Suprapubic skin (tissue), 4 donors: ENCODE measurements around the gene TOR4A. TPM values are rescaled to one million over a fixed set of nuclear protein-coding genes. Genes with fewer than 3 reads are reported as not detected.

Source experiments
- DNase-seq, 2 donors: peaks; one replicate each; pipeline ENCODE4 v3.0.0-alpha.2; 2019; ENCODE audit warnings: low spot score in 2 of 2
- H3K27ac ChIP-seq: fragments of 200-600 bp; sonication (generic); one replicate; pipeline ENCODE4 v1.5.1; 2019
- H3K27me3 ChIP-seq: fragments of 200-600 bp; sonication (generic); one replicate; pipeline ENCODE4 v1.5.1; 2019
- H3K36me3 ChIP-seq: fragments of 200-600 bp; sonication (generic); one replicate; pipeline ENCODE4 v1.5.1; 2019
- H3K4me1 ChIP-seq: fragments of 200-600 bp; sonication (generic); one replicate; pipeline ENCODE4 v1.5.1; 2019
- H3K4me3 ChIP-seq: fragments of 200-600 bp; sonication (generic); one replicate; pipeline ENCODE4 v1.5.1; 2019; ENCODE audit warnings: mild to moderate bottlenecking
- H3K9me3 ChIP-seq: fragments of 200-600 bp; sonication (generic); one replicate; pipeline ENCODE4 v1.5.1; 2019
- CTCF ChIP-seq, 2 donors: fragments of 200-600 bp in 1 of 2; fragments of 450-650 bp in 1 of 2; sonication (generic) in 1 of 2; IDR thresholded peaks; one replicate each; pipeline ENCODE4 v1.5.1; 2016 to 2019; ENCODE audit warnings: antibody characterized with exemption in 2 of 2, mild to moderate bottlenecking in 1 of 2, moderate library complexity in 1 of 2
- EP300 ChIP-seq: sonication (generic); formaldehyde crosslinking; IDR thresholded peaks from one replicate; pipeline ENCODE4 v1.6.1; 2017; ENCODE audit warnings: antibody characterized with exemption
- POLR2A ChIP-seq, 2 donors: fragments of 450-650 bp; IDR thresholded peaks; one replicate each; pipeline ENCODE4 v1.6.1; 2017; ENCODE audit warnings: antibody characterized with exemption in 2 of 2, mild to moderate bottlenecking in 2 of 2, moderate library complexity in 2 of 2
- POLR2AphosphoS5 ChIP-seq, 3 donors: sonication (generic); formaldehyde crosslinking; IDR thresholded peaks; one replicate each; pipeline ENCODE4 v1.6.1; 2017; ENCODE audit warnings: antibody characterized with exemption in 3 of 3
- WGBS: methylation state at CpG from one replicate; pipeline ENCODE4 v1.1.5; 2018; 5-methylcytosine and 5-hydroxymethylcytosine counted together
- total RNA-seq, 4 donors: library from RNA; depleted of rRNA; stranded (reverse); fragments of >200 nt; gene quantifications; one replicate each; pipeline ENCODE4 v1.1.0, GENCODE V29; 2016

TOR4A gene
- total RNA-seq, 4 donors from 2014 or later, result 3.5 to 9.2 (median 4.4) TPM

DNA sequence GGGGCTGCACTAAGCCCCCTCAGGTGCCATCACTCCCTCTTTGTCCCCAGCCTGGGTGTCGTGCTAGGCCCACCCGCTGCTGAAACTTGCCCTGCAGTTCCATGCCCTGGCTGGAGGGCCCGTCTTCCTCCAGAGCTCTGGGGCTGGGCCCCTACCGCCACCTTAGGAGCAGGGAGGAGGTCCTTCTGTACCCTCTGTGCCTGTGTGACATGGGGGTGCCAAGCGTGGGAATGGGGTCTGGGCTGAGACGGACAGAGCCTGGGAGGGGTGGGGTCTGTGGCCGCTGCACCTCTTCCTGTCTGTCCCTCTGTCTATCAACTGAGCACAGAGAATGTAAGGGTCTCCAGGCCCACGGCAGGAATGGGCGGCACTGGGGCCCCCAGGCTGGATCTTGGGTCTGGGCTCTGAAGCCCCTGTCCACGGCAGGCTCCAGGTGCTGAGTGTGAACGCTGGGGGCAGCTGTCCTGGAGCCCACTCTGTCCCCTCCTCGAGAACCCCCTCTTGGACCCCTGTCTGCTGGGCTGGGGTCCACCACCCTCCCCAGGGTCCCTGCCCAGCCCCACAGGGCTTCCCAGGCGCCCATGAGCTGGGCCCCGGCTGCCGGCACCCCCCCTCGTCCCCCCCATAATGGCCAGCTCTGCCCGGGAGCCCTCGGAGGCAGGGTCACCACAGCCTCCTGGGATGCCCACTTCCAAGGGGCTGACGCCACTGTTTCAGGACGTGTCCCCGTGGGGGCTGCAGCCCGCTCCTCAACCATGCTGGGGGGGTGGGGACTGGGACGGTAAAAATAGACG, 40.4 kb downstream of the TOR4A start:
- no peaks in the 10 kb centered on the region for H3K9me3 ChIP-seq
- peaks cover 54% of the 10 kb centered on the region for H3K4me1 ChIP-seq
- 72% methylated on average over 13 of the region's 24 CpGs for WGBS
- TF ChIP-seq POLR2AphosphoS5 (IDR thresholded peaks at IDR 0.05), result no peak
- no peak for TF ChIP-seq EP300
- no peak for TF ChIP-seq POLR2A (IDR thresholded peaks at IDR 0.05)
- no peak for TF ChIP-seq CTCF (IDR thresholded peaks at IDR 0.05)
- H3K27me3 ChIP-seq, result peaks cover 32% of the 10 kb centered on the region
- H3K27ac ChIP-seq, result no peak overlapping the region
- no peaks in the 10 kb centered on the region for H3K36me3 ChIP-seq
- no peak overlapping the region for H3K4me3 ChIP-seq
- no peak for DNase-seq

- H3K4me1 ChIP-seq, result peaks cover 47% of the 10 kb centered on the region
- TF ChIP-seq CTCF (IDR thresholded peaks at IDR 0.05), result no peak
- no peak for TF ChIP-seq POLR2AphosphoS5 (IDR thresholded peaks at IDR 0.05)
- TF ChIP-seq EP300, result no peak
- TF ChIP-seq POLR2A (IDR thresholded peaks at IDR 0.05), result no peak
- H3K27me3 ChIP-seq, result peaks cover 32% of the 10 kb centered on the region
- H3K27ac ChIP-seq, result peak overlapping the region; percentile 62
- no peaks in the 10 kb centered on the region for H3K9me3 ChIP-seq
- WGBS, result 51% methylated on average over 6 of the region's 18 CpGs
- H3K36me3 ChIP-seq, result no peaks in the 10 kb centered on the region
- H3K4me3 ChIP-seq, result no peak overlapping the region
- DNase-seq, result no peak
Measured at GRCh38 chr9:137318602-137319001, 41.1 kb downstream of the TOR4A start.

DNA sequence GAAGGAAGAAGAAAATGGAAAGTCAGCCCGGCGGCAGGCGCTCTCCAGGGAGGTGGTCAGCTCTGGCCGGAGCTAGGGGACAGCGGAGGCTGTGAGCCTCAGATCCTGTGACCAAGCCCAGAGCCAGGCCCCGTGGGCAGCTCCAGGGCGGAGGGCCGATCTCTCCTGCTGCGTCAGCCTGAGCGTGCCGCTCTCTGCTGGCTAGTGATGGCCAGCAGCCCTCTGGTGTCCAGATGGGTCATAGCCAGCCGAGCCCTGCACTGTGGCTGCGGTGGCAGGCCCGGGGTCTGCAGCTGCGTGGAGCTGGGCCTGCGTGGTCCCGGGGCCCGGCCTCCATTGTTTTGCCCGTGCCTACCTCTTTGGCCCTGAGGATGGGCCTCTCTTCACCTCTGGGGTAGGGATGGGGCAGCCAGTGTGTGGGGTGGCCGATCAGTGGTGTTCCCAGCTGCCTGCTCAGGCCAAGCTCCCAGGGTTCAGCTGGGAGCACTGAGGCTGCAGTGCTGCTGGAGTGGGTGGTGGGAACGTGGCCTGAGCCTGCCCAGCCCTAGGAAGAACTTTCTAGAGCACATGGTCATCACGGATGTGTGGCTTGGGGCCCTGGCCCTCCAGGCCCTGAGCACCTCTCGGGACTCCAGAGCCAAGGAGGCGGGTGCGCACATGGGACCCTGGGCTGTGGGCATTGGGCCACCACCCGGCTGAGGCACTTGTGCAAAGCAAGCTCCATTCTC, 41.6 kb downstream of the TOR4A start:
- Histone ChIP-seq H3K4me3 (no peak overlapping the region), H3K27me3 (peaks cover 32% of the 10 kb centered on the region), H3K36me3 (no peaks in the 10 kb centered on the region), H3K9me3 (no peaks in the 10 kb centered on the region), H3K4me1 (peaks cover 41% of the 10 kb centered on the region), H3K27ac (no peak overlapping the region)
- TF ChIP-seq POLR2AphosphoS5 (IDR thresholded peaks at IDR 0.05) (no peak), CTCF (IDR thresholded peaks at IDR 0.05) (peak; percentile 4 to 23)
- 56% methylated on average over 13 of the region's 26 CpGs for WGBS
- peak; percentile 62 to 77 for DNase-seq

GRCh38 chr9:137319739-137320551, 42.4 kb downstream of the TOR4A start:
- Histone ChIP-seq H3K27me3 (peaks cover 32% of the 10 kb centered on the region), H3K4me1 (peaks cover 34% of the 10 kb centered on the region), H3K36me3 (no peaks in the 10 kb centered on the region), H3K4me3 (no peak overlapping the region), H3K27ac (no peak overlapping the region), H3K9me3 (no peaks in the 10 kb centered on the region)
- WGBS, result 81% methylated on average over 6 of the region's 22 CpGs
- DNase-seq, result peak in 1 of 2 donors; percentile 79
- TF ChIP-seq POLR2AphosphoS5 (IDR thresholded peaks at IDR 0.05), result no peak
- no peak for TF ChIP-seq CTCF (IDR thresholded peaks at IDR 0.05)
- TF ChIP-seq EP300, result no peak
- no peak for TF ChIP-seq POLR2A (IDR thresholded peaks at IDR 0.05)
